ENCODE data around the gene C2orf72.

GRCh38 chr2:231037731-231038482, 584 bp downstream of the C2orf72 start:
- TF ChIP-seq CTCF (IDR thresholded peaks at IDR 0.05; ENCODE audit: insufficient read depth, low read depth, low read length): no peak
- peak; percentile 88 for TF ChIP-seq EZH2 (IDR thresholded peaks at IDR 0.05; ENCODE audit: insufficient read depth, low read length)

Measured in astrocyte (in vitro differentiated cells and primary cell).